ENCODE data around the gene CHI3L2.

Gene CHI3L2

DNA sequence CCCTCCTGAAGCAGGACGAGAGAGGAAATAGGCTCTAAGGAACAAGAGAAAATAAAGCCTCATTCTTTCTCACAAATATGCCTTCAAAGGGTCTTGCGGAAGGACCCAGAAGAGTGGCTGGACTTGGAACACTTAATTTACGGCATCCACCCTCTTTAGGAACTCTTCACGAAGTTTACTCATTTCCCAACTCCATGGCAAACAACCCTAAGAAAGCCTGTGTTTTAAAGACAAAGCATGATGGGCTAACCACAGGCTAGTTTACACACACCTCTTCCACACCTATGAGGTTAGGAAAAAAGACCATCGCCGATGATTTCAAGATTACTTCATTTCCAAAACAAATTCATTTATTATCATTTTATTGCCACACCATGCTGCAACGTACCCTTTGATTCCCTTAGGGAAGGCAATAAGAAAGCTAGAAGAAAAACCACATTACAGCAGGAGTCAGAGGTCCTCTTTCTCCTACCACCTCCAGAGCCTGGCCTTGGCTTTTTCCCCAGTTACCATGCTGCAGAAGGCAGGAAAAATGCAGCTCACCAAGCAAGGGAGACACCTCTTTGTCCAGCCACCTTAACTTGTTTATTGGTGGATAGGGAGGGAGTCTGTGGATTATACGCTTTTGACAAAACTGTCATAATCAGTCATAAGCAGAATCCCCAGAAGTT is 29.6 kb downstream of the CHI3L2 start:
- DNase-seq, result no peak

GRCh38 chr1:111267801-111268508 is 40.4 kb downstream of the CHI3L2 start:
- DNase-seq, result no peak

GRCh38 chr1:111269825-111270406 is 42.4 kb downstream of the CHI3L2 start:
- no peak for DNase-seq

- no peak for DNase-seq
Measured at GRCh38 chr1:111270771-111271463, 43.4 kb downstream of the CHI3L2 start.

DNA sequence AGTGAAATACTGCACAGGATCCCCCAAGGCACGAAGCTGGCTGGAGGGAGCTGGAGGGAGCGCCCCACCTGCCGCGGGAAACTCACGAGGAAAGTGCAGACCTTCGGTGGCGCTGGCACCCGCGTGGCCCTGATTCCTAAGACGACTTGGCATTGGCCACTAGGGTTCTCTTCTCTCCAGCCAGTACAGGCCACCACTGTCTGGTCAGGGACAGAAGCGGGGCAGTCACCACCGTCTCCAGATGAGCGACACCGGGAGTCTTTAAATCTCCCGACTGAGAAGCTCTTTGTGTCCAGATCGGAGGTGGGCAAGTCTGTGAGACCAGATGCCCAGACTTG is 43.9 kb downstream of the CHI3L2 start:
- DNase-seq, result no peak

DNA sequence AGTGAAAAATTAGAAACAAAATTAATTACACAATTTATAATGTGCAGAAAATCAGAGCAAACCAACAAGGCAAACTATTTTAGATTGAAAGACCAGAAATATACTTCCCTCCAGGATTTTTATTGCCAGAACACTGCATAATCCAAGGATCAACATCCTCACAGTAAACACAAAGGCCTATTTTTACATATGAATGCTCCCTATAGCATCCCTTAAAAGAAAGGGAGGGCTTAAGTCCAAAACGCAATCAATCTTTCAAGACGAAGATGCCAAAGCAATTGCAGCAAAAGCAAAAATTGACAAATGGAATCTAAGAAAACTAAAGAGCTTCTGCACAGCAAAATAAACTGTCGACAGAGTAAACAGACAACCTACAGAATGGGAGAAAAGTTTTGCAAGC is 44.6 kb downstream of the CHI3L2 start:
- DNase-seq, result no peak

GRCh38 chr1:111274653-111275052 is 47.1 kb downstream of the CHI3L2 start:
- DNase-seq, result peak; percentile 74

- DNase-seq, result peak; percentile 69
Measured at GRCh38 chr1:111275079-111275478, 47.6 kb downstream of the CHI3L2 start.

DNA sequence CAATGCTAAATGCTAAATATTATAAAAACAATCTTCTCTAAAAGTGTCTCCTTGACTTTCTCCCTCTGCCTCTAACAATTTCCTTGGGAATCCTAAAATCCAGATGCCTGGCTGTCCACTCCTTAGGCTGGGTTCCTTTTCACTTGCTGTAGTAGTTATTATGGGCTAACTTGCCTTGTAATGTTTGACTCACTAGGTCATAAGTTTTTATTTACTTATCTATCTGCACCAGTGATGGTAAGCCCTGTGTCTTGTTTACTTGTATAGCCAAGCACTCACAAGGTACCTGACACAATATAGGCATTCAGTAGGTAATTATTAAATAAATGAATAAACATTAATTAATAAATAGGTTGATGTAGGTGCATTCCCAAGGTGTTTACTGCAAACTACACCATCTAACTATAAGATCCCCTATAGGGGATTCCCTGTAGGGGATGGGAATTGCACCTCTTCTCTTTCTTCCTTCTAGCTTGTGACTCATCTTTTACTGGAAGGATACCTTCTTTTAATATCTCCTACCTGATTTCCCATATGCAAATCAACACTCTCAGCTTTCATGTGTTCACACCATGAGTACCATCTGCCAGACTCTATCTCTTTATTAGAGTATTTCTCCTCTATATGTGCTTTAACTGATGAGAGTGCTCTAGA is 48.4 kb downstream of the CHI3L2 start:
- peak; percentile 13 for DNase-seq

GRCh38 chr1:111279144-111279543 is 51.6 kb downstream of the CHI3L2 start:
- DNase-seq, result no peak

- no peak for DNase-seq
Measured at GRCh38 chr1:111280267-111280666, 52.8 kb downstream of the CHI3L2 start.

- DNase-seq, result no peak
Measured at GRCh38 chr1:111281411-111281810, 53.9 kb downstream of the CHI3L2 start.

GRCh38 chr1:111283838-111284237 is 56.3 kb downstream of the CHI3L2 start:
- DNase-seq, result no peak

- no peak for DNase-seq
Measured at GRCh38 chr1:111285879-111286278, 58.4 kb downstream of the CHI3L2 start.

- no peak for DNase-seq
Measured at GRCh38 chr1:111286912-111287311, 59.4 kb downstream of the CHI3L2 start.

GRCh38 chr1:111289371-111289770 is 61.9 kb downstream of the CHI3L2 start:
- no peak for DNase-seq

DNA sequence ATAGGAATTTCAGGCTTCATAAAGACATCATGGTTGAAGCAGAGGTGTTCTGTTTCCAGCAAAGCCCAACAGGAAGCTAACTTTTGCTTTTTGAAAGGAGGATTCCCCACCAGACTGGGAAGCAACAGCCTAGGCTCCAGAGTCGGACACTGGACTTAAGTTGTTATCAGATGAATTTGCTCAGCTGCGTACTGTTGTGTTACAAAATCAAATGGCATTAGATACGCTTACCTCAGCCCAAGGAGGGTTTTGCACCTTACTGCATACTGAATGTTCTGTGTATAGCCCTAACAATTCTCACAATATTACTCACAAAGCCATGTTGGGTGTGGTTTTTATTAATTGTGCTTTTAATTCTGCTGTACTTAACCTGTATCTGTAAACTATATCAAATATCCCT is 62.6 kb downstream of the CHI3L2 start:
- DNase-seq, result no peak

DNA sequence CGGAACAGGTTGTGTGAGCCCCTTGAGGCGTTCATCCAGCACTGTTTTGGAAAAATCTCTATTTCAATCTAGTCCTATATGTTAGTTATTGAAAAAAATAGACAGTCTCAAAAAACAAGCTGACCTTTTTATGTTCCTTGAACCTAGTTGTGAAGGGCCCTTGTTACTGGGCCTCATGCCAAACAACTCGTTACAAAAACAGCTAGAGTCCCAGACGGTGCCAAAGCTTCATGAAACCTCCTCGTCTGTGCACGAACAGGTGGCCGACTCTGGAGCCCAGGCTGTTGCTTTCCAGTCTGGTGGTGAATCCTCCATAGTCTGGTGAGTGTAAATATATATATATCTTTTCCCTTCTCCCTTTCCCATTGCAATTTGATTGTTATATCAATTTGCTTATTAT is 63.1 kb downstream of the CHI3L2 start, which contains the start of gene CHIA:
CHIA (plus strand) TSS at position 222 of the 400 bp plus-strand sequence. CDS start 19,617 bp downstream, outside the sequence.
- no peak for DNase-seq
